ENCODE measurements around the gene ASCL5. TPM values are rescaled to one million over a fixed set of nuclear protein-coding genes. Genes with fewer than 3 reads are reported as not detected.

ASCL5 gene
- total and polyA plus RNA-seq, 9 of the 15 experiments (the other 6 are each of a cell fraction or from before 2014, with no cell fraction given): 0.09 TPM; not detected in 8

DNA sequence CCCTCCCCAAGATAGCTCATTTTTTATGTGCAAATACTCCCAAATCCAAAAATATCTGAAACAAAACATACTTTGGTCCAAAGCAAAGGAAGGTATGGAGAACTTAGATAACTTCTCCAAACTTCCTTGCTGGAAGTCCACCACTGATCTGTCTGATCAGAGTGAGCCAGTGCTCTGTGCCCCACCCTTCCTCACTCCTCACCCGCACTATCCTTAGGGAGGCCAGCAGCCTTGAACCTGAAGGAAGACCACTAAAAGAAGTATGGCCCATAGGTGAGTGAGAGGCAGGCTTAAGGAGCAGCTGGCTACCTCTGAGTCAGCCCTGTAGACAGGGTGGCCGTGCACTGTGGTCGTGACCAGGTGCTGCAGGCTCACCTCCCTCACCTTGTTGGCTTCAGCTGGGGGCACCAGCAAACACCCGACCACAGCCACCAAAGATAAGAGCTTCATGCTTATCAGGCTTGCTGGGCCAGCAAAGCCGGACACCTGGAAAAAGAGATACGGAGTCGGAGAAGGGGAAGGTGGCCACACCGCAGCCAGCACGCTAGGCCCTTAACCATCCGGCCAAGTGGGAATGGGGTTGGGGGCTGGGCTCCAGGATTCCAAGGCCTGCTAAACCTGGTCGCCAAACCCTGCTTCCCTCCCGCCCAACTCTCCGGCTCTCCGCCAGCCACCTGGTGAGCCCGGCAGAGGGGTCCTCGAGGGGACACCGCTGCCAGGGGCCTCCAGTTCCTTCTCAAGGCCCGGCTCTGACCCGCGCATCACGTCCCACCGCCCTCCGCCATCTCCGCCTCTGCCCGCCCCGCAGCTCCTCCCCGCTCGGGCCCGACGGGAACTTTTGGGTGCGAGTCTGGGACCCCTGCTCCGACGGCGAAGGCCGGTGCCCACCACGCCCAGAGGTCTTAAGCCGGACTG is 26.7 kb upstream of the ASCL5 start (continued):
- no peak for TF ChIP-seq ETV6 (IDR thresholded peaks at IDR 0.05; ENCODE audit: borderline replicate concordance in 1 of 2, low read depth in 2 of 2, low read length in 1 of 2)
- no peak for TF ChIP-seq ETV6 (CRISPR knock-in tag; IDR thresholded peaks at IDR 0.05; ENCODE audit: borderline replicate concordance)
- TF ChIP-seq, protein P1, sequence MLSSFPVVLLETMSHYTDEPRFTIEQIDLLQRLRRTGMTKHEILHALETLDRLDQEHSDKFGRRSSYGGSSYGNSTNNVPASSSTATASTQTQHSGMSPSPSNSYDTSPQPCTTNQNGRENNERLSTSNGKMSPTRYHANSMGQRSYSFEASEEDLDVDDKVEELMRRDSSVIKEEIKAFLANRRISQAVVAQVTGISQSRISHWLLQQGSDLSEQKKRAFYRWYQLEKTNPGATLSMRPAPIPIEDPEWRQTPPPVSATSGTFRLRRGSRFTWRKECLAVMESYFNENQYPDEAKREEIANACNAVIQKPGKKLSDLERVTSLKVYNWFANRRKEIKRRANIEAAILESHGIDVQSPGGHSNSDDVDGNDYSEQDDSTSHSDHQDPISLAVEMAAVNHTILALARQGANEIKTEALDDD (IDR thresholded peaks at IDR 0.05): no peak
- TF ChIP-seq KDM5B (IDR thresholded peaks at IDR 0.05; ENCODE audit: insufficient replicate concordance, low read depth, low read length): no peak
- no peak for TF ChIP-seq C11orf30 (IDR thresholded peaks at IDR 0.05; ENCODE audit: low read depth)
- no peak for TF ChIP-seq NFATC3 (IDR thresholded peaks at IDR 0.05)
- no peak for TF ChIP-seq TGIF2 (CRISPR knock-in tag; IDR thresholded peaks at IDR 0.05)
- peak; percentile 89 for TF ChIP-seq RUNX1 (IDR thresholded peaks at IDR 0.05; ENCODE audit: low read depth)
- TF ChIP-seq ZBTB26 (CRISPR knock-in tag; IDR thresholded peaks at IDR 0.05): no peak
- TF ChIP-seq, protein P2, sequence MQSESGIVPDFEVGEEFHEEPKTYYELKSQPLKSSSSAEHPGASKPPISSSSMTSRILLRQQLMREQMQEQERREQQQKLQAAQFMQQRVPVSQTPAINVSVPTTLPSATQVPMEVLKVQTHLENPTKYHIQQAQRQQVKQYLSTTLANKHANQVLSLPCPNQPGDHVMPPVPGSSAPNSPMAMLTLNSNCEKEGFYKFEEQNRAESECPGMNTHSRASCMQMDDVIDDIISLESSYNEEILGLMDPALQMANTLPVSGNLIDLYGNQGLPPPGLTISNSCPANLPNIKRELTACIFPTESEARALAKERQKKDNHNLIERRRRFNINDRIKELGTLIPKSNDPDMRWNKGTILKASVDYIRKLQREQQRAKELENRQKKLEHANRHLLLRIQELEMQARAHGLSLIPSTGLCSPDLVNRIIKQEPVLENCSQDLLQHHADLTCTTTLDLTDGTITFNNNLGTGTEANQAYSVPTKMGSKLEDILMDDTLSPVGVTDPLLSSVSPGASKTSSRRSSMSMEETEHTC (IDR thresholded peaks at IDR 0.05): no peak
- no peak for TF ChIP-seq SNIP1 (IDR thresholded peaks at IDR 0.05; ENCODE audit: low read depth)
- TF ChIP-seq PCBP2 (IDR thresholded peaks at IDR 0.05; ENCODE audit: low read depth, low read length, poor library complexity, severe bottlenecking): no peak
- peak; percentile 48; the same call in 1 of the 2 replicates for TF ChIP-seq MBD2 (IDR thresholded peaks at IDR 0.05; ENCODE audit: borderline replicate concordance, low read depth)
- no peak for TF ChIP-seq FOS (IDR thresholded peaks at IDR 0.05; ENCODE audit: extremely low read depth, insufficient read length)
- no peak for TF ChIP-seq ARID2 (IDR thresholded peaks at IDR 0.05)
- no peak for TF ChIP-seq HNRNPUL1 (IDR thresholded peaks at IDR 0.05; ENCODE audit: low read length)
- peak; percentile 85 for TF ChIP-seq STAT5A (IDR thresholded peaks at IDR 0.05; ENCODE audit: borderline replicate concordance, low read length)
- TF ChIP-seq DPF2 (IDR thresholded peaks at IDR 0.05): peak; percentile 95
- no peak for TF ChIP-seq ZNF75A (CRISPR knock-in tag; IDR thresholded peaks at IDR 0.05)
- TF ChIP-seq ASH1L (IDR thresholded peaks at IDR 0.05; ENCODE audit: borderline replicate concordance, low read depth, partially characterized antibody): no peak
- no peak for TF ChIP-seq TAF15 (IDR thresholded peaks at IDR 0.05; ENCODE audit: low read depth, low read length)
- TF ChIP-seq, protein P3, sequence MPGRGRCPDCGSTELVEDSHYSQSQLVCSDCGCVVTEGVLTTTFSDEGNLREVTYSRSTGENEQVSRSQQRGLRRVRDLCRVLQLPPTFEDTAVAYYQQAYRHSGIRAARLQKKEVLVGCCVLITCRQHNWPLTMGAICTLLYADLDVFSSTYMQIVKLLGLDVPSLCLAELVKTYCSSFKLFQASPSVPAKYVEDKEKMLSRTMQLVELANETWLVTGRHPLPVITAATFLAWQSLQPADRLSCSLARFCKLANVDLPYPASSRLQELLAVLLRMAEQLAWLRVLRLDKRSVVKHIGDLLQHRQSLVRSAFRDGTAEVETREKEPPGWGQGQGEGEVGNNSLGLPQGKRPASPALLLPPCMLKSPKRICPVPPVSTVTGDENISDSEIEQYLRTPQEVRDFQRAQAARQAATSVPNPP (IDR thresholded peaks at IDR 0.05; ENCODE audit: borderline replicate concordance, insufficient read depth, insufficient read length): no peak
- TF ChIP-seq RBM25 (IDR thresholded peaks at IDR 0.05; ENCODE audit: low read depth, low read length, severe bottlenecking): no peak
- TF ChIP-seq BRD9 (IDR thresholded peaks at IDR 0.05; ENCODE audit: low read depth, partially characterized antibody): peak; percentile 29

Data from K562 (cell line).